ENCODE data around the gene TULP4.

DNA sequence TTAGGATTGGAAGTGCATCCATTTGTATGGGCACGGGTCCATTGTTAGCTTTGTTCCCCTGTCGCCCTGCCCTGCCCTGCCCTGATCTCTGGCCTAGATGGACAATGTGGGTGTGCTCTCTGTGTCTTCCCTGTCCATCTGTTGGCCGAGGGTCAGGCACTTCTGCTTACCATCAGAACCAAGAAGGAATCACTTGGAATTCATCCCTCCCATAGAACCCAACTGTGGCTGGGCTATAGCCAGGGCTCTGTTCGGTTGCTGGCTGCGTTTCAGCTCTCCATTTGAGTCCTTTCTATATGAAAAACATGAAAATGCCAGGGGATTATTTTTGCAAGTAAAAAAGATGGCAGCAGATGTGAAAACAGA is 26.6 kb upstream of the TULP4 start:
- no peak for TF ChIP-seq POLR2A (IDR thresholded peaks at IDR 0.05)
- TF ChIP-seq, protein P1, sequence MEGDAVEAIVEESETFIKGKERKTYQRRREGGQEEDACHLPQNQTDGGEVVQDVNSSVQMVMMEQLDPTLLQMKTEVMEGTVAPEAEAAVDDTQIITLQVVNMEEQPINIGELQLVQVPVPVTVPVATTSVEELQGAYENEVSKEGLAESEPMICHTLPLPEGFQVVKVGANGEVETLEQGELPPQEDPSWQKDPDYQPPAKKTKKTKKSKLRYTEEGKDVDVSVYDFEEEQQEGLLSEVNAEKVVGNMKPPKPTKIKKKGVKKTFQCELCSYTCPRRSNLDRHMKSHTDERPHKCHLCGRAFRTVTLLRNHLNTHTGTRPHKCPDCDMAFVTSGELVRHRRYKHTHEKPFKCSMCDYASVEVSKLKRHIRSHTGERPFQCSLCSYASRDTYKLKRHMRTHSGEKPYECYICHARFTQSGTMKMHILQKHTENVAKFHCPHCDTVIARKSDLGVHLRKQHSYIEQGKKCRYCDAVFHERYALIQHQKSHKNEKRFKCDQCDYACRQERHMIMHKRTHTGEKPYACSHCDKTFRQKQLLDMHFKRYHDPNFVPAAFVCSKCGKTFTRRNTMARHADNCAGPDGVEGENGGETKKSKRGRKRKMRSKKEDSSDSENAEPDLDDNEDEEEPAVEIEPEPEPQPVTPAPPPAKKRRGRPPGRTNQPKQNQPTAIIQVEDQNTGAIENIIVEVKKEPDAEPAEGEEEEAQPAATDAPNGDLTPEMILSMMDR (IDR thresholded peaks at IDR 0.05): no peak

All from uterus (tissue), 2 donors.